GM12878 (cell line): ENCODE measurements around the gene AKAP17A. TPM values are rescaled to one million over a fixed set of nuclear protein-coding genes. Genes with fewer than 3 reads are reported as not detected.

Experiments used
- ATF2 ChIP-seq: IDR thresholded peaks from 2 replicates; pipeline ENCODE4 v1.6.1; 2012; ENCODE audit warnings: low read length, inconsistent platforms
- EGR1 ChIP-seq, 2 experiments: IDR thresholded peaks; 1 replicate in 1 of 2; 2 replicates in 1 of 2; pipeline ENCODE4 v1.6.1; 2011 to 2012; ENCODE audit warnings: low read depth in 2 of 2, low read length in 2 of 2, borderline replicate concordance in 1 of 2, mild to moderate bottlenecking in 1 of 2, moderate library complexity in 1 of 2
- ELK1 ChIP-seq: IDR thresholded peaks from 2 replicates; pipeline ENCODE4 v1.6.1; 2012; ENCODE audit warnings: low read depth, low read length, improper control_type of control experiment
- FOS ChIP-seq: IDR thresholded peaks from 3 replicates; pipeline ENCODE4 v1.6.1; 2011; ENCODE audit warnings: borderline replicate concordance; ENCODE audit not compliant: insufficient read length; ENCODE audit errors: extremely low read depth
- HCFC1 ChIP-seq: fragments of 150-350 bp; IDR thresholded peaks from 2 replicates; pipeline ENCODE4 v1.6.1; 2014; ENCODE audit warnings: low read length
- HDAC6 ChIP-seq: fragments of 200-600 bp; sonication (generic); IDR thresholded peaks from one replicate; pipeline ENCODE4 v1.8.0; 2017; ENCODE audit warnings: antibody characterized with exemption; ENCODE audit not compliant: unreplicated experiment
- HDGF ChIP-seq: fragments of 450-650 bp; IDR thresholded peaks from 2 replicates; pipeline ENCODE4 v1.6.1; 2016; ENCODE audit warnings: antibody characterized with exemption
- JUNB ChIP-seq: IDR thresholded peaks from 2 replicates; pipeline ENCODE4 v1.6.1; 2016; ENCODE audit warnings: antibody characterized with exemption, mild to moderate bottlenecking
- MYB ChIP-seq: fragments of 150-350 bp; IDR thresholded peaks from 2 replicates; pipeline ENCODE4 v1.6.1; 2014; ENCODE audit warnings: mild to moderate bottlenecking, low read depth, low read length, borderline replicate concordance
- MYC ChIP-seq: IDR thresholded peaks from 2 replicates; pipeline ENCODE4 v1.6.1; 2011; ENCODE audit warnings: mild to moderate bottlenecking, low read length, moderate library complexity, inconsistent platforms; ENCODE audit not compliant: insufficient read depth, insufficient replicate concordance, insufficient read length, severe bottlenecking
- NFIC ChIP-seq: IDR thresholded peaks from 2 replicates; pipeline ENCODE4 v1.6.1; 2012; ENCODE audit warnings: low read depth, mild to moderate bottlenecking, inconsistent platforms, low read length, moderate library complexity
- NFYA ChIP-seq: IDR thresholded peaks from 2 replicates; pipeline ENCODE4 v1.6.1; 2011; ENCODE audit warnings: low read depth, mild to moderate bottlenecking, low read length, improper control_type of control experiment, borderline replicate concordance
- NR2C1 ChIP-seq: fragments of 450-650 bp; IDR thresholded peaks from 2 replicates; pipeline ENCODE4 v1.6.1; 2017; ENCODE audit warnings: antibody characterized with exemption, mild to moderate bottlenecking, moderate library complexity
- NR2F1 ChIP-seq: fragments of 450-650 bp; conservative IDR thresholded peaks from 2 replicates; pipeline ENCODE4 v1.6.1; 2017; ENCODE audit warnings: mild to moderate bottlenecking
- PAX5 ChIP-seq: IDR thresholded peaks from 2 replicates; pipeline ENCODE4 v1.6.1; 2011; ENCODE audit warnings: low read depth, low read length, borderline replicate concordance
- PBX3 ChIP-seq: IDR thresholded peaks from 2 replicates; pipeline ENCODE4 v1.6.1; 2011; ENCODE audit warnings: mild to moderate bottlenecking, low read depth, low read length, moderate library complexity; ENCODE audit not compliant: insufficient replicate concordance
- RAD51 ChIP-seq: fragments of 450-650 bp; IDR thresholded peaks from 2 replicates; pipeline ENCODE4 v1.6.1; 2016; ENCODE audit warnings: moderate library complexity, mild to moderate bottlenecking, inconsistent platforms
- SP1 ChIP-seq: IDR thresholded peaks from one replicate; pipeline ENCODE4 v1.6.1; 2011; ENCODE audit warnings: low read depth, low read length
- SPI1 ChIP-seq: IDR thresholded peaks from 2 replicates; pipeline ENCODE4 v1.6.1; 2011; ENCODE audit warnings: low read depth, mild to moderate bottlenecking, low read length, moderate library complexity, borderline replicate concordance; ENCODE audit not compliant: insufficient read depth
- SREBF1 ChIP-seq: IDR thresholded peaks from 2 replicates; pipeline ENCODE4 v1.6.1; 2012; ENCODE audit warnings: mild to moderate bottlenecking, low read length
- TCF3 ChIP-seq: IDR thresholded peaks from 2 replicates; pipeline ENCODE4 v1.6.1; 2012; ENCODE audit warnings: low read depth, mild to moderate bottlenecking, low read length, borderline replicate concordance; ENCODE audit not compliant: insufficient read depth
- TCF7 ChIP-seq: IDR thresholded peaks from 2 replicates; pipeline ENCODE4 v1.6.1; 2014; ENCODE audit warnings: antibody characterized with exemption, borderline replicate concordance
- ZNF622 ChIP-seq: fragments of 450-650 bp; IDR thresholded peaks from 2 replicates; pipeline ENCODE4 v1.6.1; 2017; ENCODE audit warnings: mild to moderate bottlenecking, inconsistent platforms
- ZNF687 ChIP-seq: fragments of 450-650 bp; IDR thresholded peaks from 2 replicates; pipeline ENCODE4 v1.6.1; 2017; ENCODE audit warnings: mild to moderate bottlenecking, moderate library complexity
- polyA plus RNA-seq, 11 experiments: library from polyadenylated mRNA; depleted of rRNA in 4 of 11; unstranded in 6 of 11; stranded (reverse) in 5 of 11; fragments of >200 nt; fragmentation: Nextera tagmentation in 4 of 11; fragmentation: Illumina TruSeq in 1 of 11; extraction: Ambion mirVana in 4 of 11; extraction: Trizol in 1 of 11; gene quantifications; 1 replicate in 1 of 11; 2 replicates in 10 of 11; pipeline versions ENCODE4 v1.2.1 to v1.2.3, GENCODE V29; 2011 to 2016; ENCODE audit warnings: inconsistent platforms in 2 of 11, missing spikeins in 2 of 11, low read depth in 1 of 11
- total RNA-seq, 4 experiments: library from RNA; depleted of rRNA in 3 of 4; stranded (reverse); fragments of >200 nt in 3 of 4; fragmentation: Illumina TruSeq in 1 of 4; extraction: Trizol in 1 of 4; gene quantifications; 2 replicates each; pipeline versions ENCODE4 v1.2.1 to v1.2.3, GENCODE V29; 2013 to 2021

Gene AKAP17A
- total and polyA plus RNA-seq, 10 of the 15 experiments (the other 5 are each of a cell fraction or from before 2014, with no cell fraction given), result 3.0 to 55.8 (median 25.5) TPM

- TF ChIP-seq ZNF687 (no peak), TCF3 (0 out of 2 replicates have a peak, but pooled peaks have one; percentile 28), MYC (no peak), RAD51 (no peak), NR2C1 (no peak), SPI1 (peak; percentile 71), EGR1 (IDR thresholded peaks at IDR 0.05; ENCODE audit: borderline replicate concordance in 1 of 2, low read depth in 2 of 2, low read length in 2 of 2) (no peak), TCF7 (no peak), SP1 (peak; percentile 27), HDAC6 (no peak), NFIC (peak; percentile 89; the same call in 1 of the 2 replicates), SREBF1 (no peak), ELK1 (no peak), MYB (no peak), HDGF (no peak), PAX5 (peak; percentile 36; the same call in 1 of the 2 replicates), NR2F1 (no peak), ATF2 (peak; percentile 84), NFYA (no peak), FOS (no peak), HCFC1 (no peak), JUNB (peak; percentile 82), ZNF622 (no peak), PBX3 (no peak)
Measured at GRCh38 chrX:1582686-1583437, 8.5 kb upstream of the AKAP17A start (continued).
